NK-92 treated with Interleukin-12 subunit alpha and Interleukin-12 subunit beta, amount 100 ng/mL, for 24 hours (cell line): ENCODE results near the gene NSA2.

Experiments
- DNase-seq: peaks from one replicate; lab custom pipeline; 2025; lab: John Stamatoyannopoulos, UW

The NSA2 gene

GRCh38 chr5:74816875-74817274, 49.8 kb downstream of the NSA2 start:
- DNase-seq, result no peak

- DNase-seq, result no peak
Observed at GRCh38 chr5:74822288-74822687, 55.2 kb downstream of the NSA2 start.

GRCh38 chr5:74829413-74829812, 62.4 kb downstream of the NSA2 start:
- no peak for DNase-seq
